K562 (cell line): ENCODE measurements around the gene LBP. TPM values are rescaled to one million over a fixed set of nuclear protein-coding genes. Genes with fewer than 3 reads are reported as not detected.

Experiments used
- ATAC-seq: fragments of 200-7000 bp; cut with Tn5 transposase; 3 replicates; pipeline ENCODE4 v1.9.1; 2020; ENCODE audit warnings: moderate library complexity
- BruUV-seq: library from RNA; stranded (reverse); fragments of 400-500 nt; replicated peaks from 2 replicates; lab custom pipeline; 2021; lab: Mats Ljungman, UMichigan
- CTCF ChIA-PET: fragments of 300-600 bp; formaldehyde crosslinking; extraction: SDS; loops from one replicate; lab custom pipeline; 2021; ENCODE audit warnings: low intra/inter-chr PET ratio; lab: Yijun Ruan, JAX
- POLR2A ChIA-PET: fragments of 300-600, 350-650 bp; sonication (Branson Sonifier 250); formaldehyde crosslinking; extraction: SDS; loops from one replicate; lab custom pipeline; 2021; ENCODE audit warnings: antibody characterized with exemption, inconsistent platforms; lab: Yijun Ruan, JAX
- DNase-seq, 4 experiments: peaks; one replicate each; pipeline versions ENCODE4 v3.0.0 to v3.0.0-alpha.2; 2011 to 2018; ENCODE audit warnings: low spot score in 3 of 4, mixed read lengths in 3 of 4; ENCODE audit errors: extremely low read depth in 1 of 4
- FAIRE-seq: peaks from 2 replicates; lab custom pipeline; 2011; peaks lifted over from hg19 to GRCh38; lab: Jason Lieb, UNC
- H2AFZ ChIP-seq: 2 replicates; pipeline ENCODE4 v1.6.0; 2011; ENCODE audit warnings: low read depth, low read length, control low read depth, inconsistent platforms
- H3K27ac ChIP-seq: fragments of 200-600 bp; 3 replicates; pipeline ENCODE4 v1.8.0; 2011; ENCODE audit warnings: low read depth, mild to moderate bottlenecking, control low read depth, inconsistent platforms, low read length, moderate library complexity, mixed read lengths; ENCODE audit errors: extremely low read depth
- H3K27me3 ChIP-seq, 2 experiments: fragments of 300-600 bp in 1 of 2; 2 replicates in 1 of 2; 3 replicates in 1 of 2; pipeline versions ENCODE4 v1.6.0 to v1.8.0; 2011; ENCODE audit warnings: inconsistent platforms in 2 of 2, low read length in 2 of 2, mild to moderate bottlenecking in 1 of 2, mixed read lengths in 1 of 2, moderate library complexity in 1 of 2; ENCODE audit not compliant: control insufficient read depth in 2 of 2, insufficient read depth in 2 of 2
- H3K36me3 ChIP-seq: fragments of 300-600 bp; 3 replicates; pipeline ENCODE4 v1.8.0; 2011; ENCODE audit warnings: mild to moderate bottlenecking, low read length, inconsistent platforms; ENCODE audit not compliant: control insufficient read depth, insufficient read depth
- H3K4me1 ChIP-seq, 2 experiments: fragments of 200-600 bp in 1 of 2; replicated peaks in 1 of 2; 2 replicates in 1 of 2; 3 replicates in 1 of 2; pipeline versions ENCODE4 v1.5.1 to v1.8.0; 2011; ENCODE audit warnings: inconsistent platforms in 2 of 2, low read length in 2 of 2, mild to moderate bottlenecking in 1 of 2, mixed read lengths in 1 of 2, moderate library complexity in 1 of 2; ENCODE audit not compliant: control insufficient read depth in 2 of 2, insufficient read depth in 2 of 2
- H3K4me2 ChIP-seq: 2 replicates; pipeline ENCODE4 v1.6.1; 2011; ENCODE audit warnings: low read length, control low read depth, inconsistent platforms, mixed read lengths; ENCODE audit not compliant: insufficient read depth
- H3K4me3 ChIP-seq: fragments of 200-600 bp; sonication (generic), shearing (Covaris generic); 2 replicates; pipeline ENCODE4 v1.5.1; 2016; ENCODE audit warnings: control low read depth, inconsistent platforms
- H3K79me2 ChIP-seq: fragments of 200-600 bp; 3 replicates; pipeline ENCODE4 v1.8.0; 2011; ENCODE audit warnings: low read length, inconsistent platforms; ENCODE audit not compliant: control insufficient read depth, insufficient read depth
- H3K9ac ChIP-seq, 2 experiments: 2 replicates each; pipeline versions ENCODE4 v1.6.0 to v1.6.1; 2011; ENCODE audit warnings: low read depth in 2 of 2, low read length in 2 of 2, control low read depth in 1 of 2, inconsistent platforms in 1 of 2, mild to moderate bottlenecking in 1 of 2, mixed read lengths in 1 of 2; ENCODE audit not compliant: insufficient read depth in 1 of 2
- H3K9me1 ChIP-seq: one replicate; pipeline ENCODE4 v1.6.0; 2011; ENCODE audit warnings: inconsistent platforms, mild to moderate bottlenecking, low read length, moderate library complexity; ENCODE audit not compliant: control insufficient read depth, insufficient read depth
- H3K9me3 ChIP-seq: replicated peaks from 2 replicates; pipeline ENCODE4 v1.5.1; 2011; ENCODE audit warnings: low read depth, low read length, inconsistent platforms; ENCODE audit not compliant: control insufficient read depth, insufficient read depth
- H4K20me1 ChIP-seq: replicated peaks from 2 replicates; pipeline ENCODE4 v1.6.1; 2011; ENCODE audit warnings: low read length, inconsistent platforms, mixed read lengths; ENCODE audit not compliant: control insufficient read depth, insufficient read depth
- CTCF ChIP-seq, 3 experiments: IDR thresholded peaks in 2 of 3; conservative IDR thresholded peaks in 1 of 3; 2 replicates each; pipeline ENCODE4 v1.5.1; 2011 to 2012; ENCODE audit warnings: low read length in 3 of 3, mild to moderate bottlenecking in 3 of 3, control low read depth in 2 of 3, improper control_type of control experiment in 1 of 3, inconsistent platforms in 1 of 3, low read depth in 1 of 3, mixed read lengths in 1 of 3, moderate library complexity in 1 of 3; ENCODE audit not compliant: insufficient read depth in 2 of 3
- RAD21 ChIP-seq, 2 experiments: fragments of 250-450 bp in 1 of 2; fragments of 450-650 bp in 1 of 2; sonication (Bioruptor Pico) in 1 of 2; formaldehyde crosslinking in 1 of 2; IDR thresholded peaks in 1 of 2; conservative IDR thresholded peaks in 1 of 2; 2 replicates each; pipeline versions ENCODE4 v1.4.0 to v1.8.0; 2020 to 2022; ENCODE audit warnings: mild to moderate bottlenecking in 2 of 2, moderate library complexity in 1 of 2
- ZC3H4 ChIP-seq: sonication (generic); formaldehyde crosslinking; IDR thresholded peaks from 2 replicates; pipeline ENCODE4 v1.9.0; 2021; ENCODE audit warnings: missing genetic modification reagents, borderline replicate concordance
- WGBS: fragments of 100-300 bp; shearing (Covaris generic); methylation state at CpG from one replicate; pipeline ENCODE4 v1.1.6; 2016; ENCODE audit warnings: low coverage, mixed read lengths; ENCODE audit not compliant: insufficient coverage; ENCODE audit errors: missing lambda C conversion rate; 5-methylcytosine and 5-hydroxymethylcytosine counted together
- in situ Hi-C: fragments of 300-500 bp; cut with MboI; formaldehyde crosslinking; loops from 4 replicates; pipeline ENCODE4 v1.15.0; 2018; ENCODE audit warnings: inconsistent platforms, mixed read lengths
- intact Hi-C: fragments of 100-400 bp; cut with micrococcal nuclease; formaldehyde crosslinking; loops from 2 replicates; pipeline ENCODE4 v1.14.2; 2022
- polyA plus RNA-seq, 8 experiments: library from polyadenylated mRNA; depleted of rRNA in 4 of 8; stranded (reverse) in 5 of 8; unstranded in 3 of 8; fragments of >200 nt; fragmentation: Nextera tagmentation in 2 of 8; fragmentation: Illumina TruSeq in 1 of 8; extraction: Ambion mirVana in 2 of 8; extraction: Trizol in 1 of 8; gene quantifications; 2 replicates each; pipeline versions ENCODE4 v1.2.1 to v1.2.3, GENCODE V29; 2011 to 2014; ENCODE audit warnings: inconsistent platforms in 1 of 8, missing spikeins in 1 of 8
- total RNA-seq, 7 experiments: library from RNA; depleted of rRNA in 6 of 7; stranded (reverse); fragments of >200 nt in 6 of 7; fragmentation: Illumina TruSeq in 2 of 7; extraction: Trizol in 2 of 7; gene quantifications; 2 replicates each; pipeline versions ENCODE4 v1.2.1 to v1.2.3, GENCODE V29; 2011 to 2021; ENCODE audit warnings: low replicate concordance in 1 of 7

Gene LBP
- total and polyA plus RNA-seq, 9 of the 15 experiments (the other 6 are each of a cell fraction or from before 2014, with no cell fraction given): 0.06 to 0.31 (median 0.09) TPM; not detected in 3

DNA sequence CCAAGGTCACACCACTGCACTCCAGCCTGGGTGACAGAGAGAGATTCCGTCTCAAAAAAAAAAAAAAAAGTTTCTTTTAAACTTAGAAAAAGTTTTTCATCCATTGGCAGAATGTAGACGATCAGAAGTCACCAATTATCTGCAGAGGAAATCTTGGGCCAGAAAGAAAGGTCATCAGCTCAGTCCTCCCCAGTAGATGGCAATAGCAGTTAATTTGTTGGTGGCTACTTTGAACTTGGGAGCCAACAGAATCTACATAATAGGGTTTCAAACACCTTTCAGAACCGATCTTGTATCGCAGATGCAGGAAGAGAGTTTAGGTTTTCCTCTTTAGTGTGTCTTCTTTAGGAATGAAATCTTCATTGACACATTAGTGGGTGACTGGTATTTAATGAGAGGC, 41.7 kb downstream of the LBP start:
- Histone ChIP-seq H3K27ac (no peak overlapping the region), H3K4me2 (no peak overlapping the region), H3K79me2 (no peaks in the 10 kb centered on the region), H3K9ac (no peak overlapping the region), H3K36me3 (no peaks in the 10 kb centered on the region), H3K9me3 (no peaks in the 10 kb centered on the region; the same call in 1 of the 2 replicates), H4K20me1 (no peaks in the 10 kb centered on the region), H3K9me1 (no peaks in the 10 kb centered on the region), H3K4me1 (no peaks in the 10 kb centered on the region; a peak in 1 of 5 replicates), H2AFZ (no peak overlapping the region), H3K4me3 (no peak overlapping the region), H3K27me3 (peaks cover 0 to 9% of the 10 kb centered on the region in 2 experiments; a peak in 2 of 5 replicates)
- no peak for FAIRE-seq
- DNase-seq: no peak
- in situ Hi-C loops (no loop called here), intact Hi-C loops (no loop called here)
- no TSS peak for BruUV-seq
- ATAC-seq: no peak
- TF ChIP-seq RAD21 (CRISPR knock-in tag; conservative IDR thresholded peaks at IDR 0.05 in 1 of 2, IDR thresholded peaks at IDR 0.05 in 1 of 2): peak; percentile 29 to 43; a peak in 3 of 4 replicates
- TF ChIP-seq CTCF (IDR thresholded peaks at IDR 0.05 in 2 of 3, conservative IDR thresholded peaks at IDR 0.05 in 1 of 3; ENCODE audit: insufficient read depth in 2 of 3, low read depth in 1 of 3, low read length in 3 of 3): peak in 1 of 3 experiments; percentile 31; a peak in 2 of 6 replicates
- TF ChIP-seq ZC3H4 (CRISPR knock-in tag): no peak
- ChIA-PET POLR2A (interaction anchor here (0.5 to 0.6 kb wide), 2 partner anchors 111 to 167 kb away, joined by 3 read pairs; no protein-coding TSS in a partner anchor), CTCF (interaction anchor here (0.7 kb wide), 1 partner anchor 471 kb away, joined by 3 read pairs; no protein-coding TSS in a partner anchor)
- 0% methylated on average over 4 of the region's 4 CpGs for WGBS
